Measurements from ENCODE around the gene HACL1.

GRCh38 chr3:15531346-15531745 is 70.0 kb downstream of the HACL1 start:
- TF ChIP-seq YY1 (IDR thresholded peaks at IDR 0.05; ENCODE audit: low read depth, low read length) (no peak), POLR2A (IDR thresholded peaks at IDR 0.05; ENCODE audit: low read depth, low read length) (no peak), PML (IDR thresholded peaks at IDR 0.05; ENCODE audit: low read length) (no peak), SUPT20H (IDR thresholded peaks at IDR 0.05; ENCODE audit: borderline replicate concordance, control insufficient read depth, low read depth, low read length) (no peak)

Data from GM12878 (cell line).